BJ (cell line): ENCODE results near the gene HOXD8. TPM values are rescaled to one million over a fixed set of nuclear protein-coding genes. Genes with fewer than 3 reads are reported as not detected.

Experiments used
- CTCF ChIA-PET: fragments of 350-600 bp; formaldehyde crosslinking; extraction: SDS; loops from one replicate; lab custom pipeline; 2021; ENCODE audit warnings: antibody characterized with exemption, inconsistent platforms; lab: Yijun Ruan, JAX
- POLR2A ChIA-PET: fragments of 300-600 bp; sonication (Branson Sonifier 250); formaldehyde crosslinking; extraction: SDS; loops from one replicate; lab custom pipeline; 2021; ENCODE audit warnings: antibody characterized with exemption; lab: Charles Lee
- DNase-seq: peaks from one replicate; pipeline ENCODE4 v3.0.0-alpha.2; 2011; ENCODE audit warnings: low read depth
- H3K27me3 ChIP-seq: 2 replicates; pipeline ENCODE4 v1.6.0; 2011; ENCODE audit warnings: low read length; ENCODE audit not compliant: control insufficient read depth, insufficient read depth
- H3K36me3 ChIP-seq: 2 replicates; pipeline ENCODE4 v1.5.1; 2011; ENCODE audit warnings: low read length; ENCODE audit not compliant: control insufficient read depth, insufficient read depth
- H3K4me3 ChIP-seq: 2 replicates; pipeline ENCODE4 v1.5.1; 2011; ENCODE audit warnings: low read depth, mild to moderate bottlenecking, control low read depth, low read length
- CTCF ChIP-seq: IDR thresholded peaks from 2 replicates; pipeline ENCODE4 v1.5.1; 2011; ENCODE audit warnings: low read depth, mild to moderate bottlenecking, control low read depth, inconsistent platforms, low read length, moderate library complexity; ENCODE audit not compliant: insufficient read depth
- polyA plus RNA-seq: library from polyadenylated mRNA; depleted of rRNA; stranded (reverse); fragments of >200 nt; gene quantifications from 2 replicates; pipeline ENCODE4 v1.2.3, GENCODE V29; 2011

HOXD8 gene
- polyA plus RNA-seq, 1 experiment, result 0.86 TPM

- Histone ChIP-seq H3K36me3 (no peaks in the 10 kb centered on the region), H3K27me3 (peaks cover 38% of the 10 kb centered on the region), H3K4me3 (no peak overlapping the region)
- TF ChIP-seq CTCF, result no peak
- CTCF ChIA-PET, result no interaction called here
- no peak for DNase-seq
- POLR2A ChIA-PET, result no interaction called here
Measured at GRCh38 chr2:176170602-176171305, 41.2 kb downstream of the HOXD8 start.

- TF ChIP-seq CTCF, result no peak
- Histone ChIP-seq H3K4me3 (no peak overlapping the region), H3K27me3 (peaks cover 41% of the 10 kb centered on the region), H3K36me3 (no peaks in the 10 kb centered on the region)
- CTCF ChIA-PET, result no interaction called here
- POLR2A ChIA-PET, result no interaction called here
- DNase-seq, result no peak
Measured at GRCh38 chr2:176171351-176172006, 42.0 kb downstream of the HOXD8 start.

GRCh38 chr2:176172007-176172894, 42.7 kb downstream of the HOXD8 start:
- ChIA-PET CTCF (no interaction called here), POLR2A (no interaction called here)
- no peak for DNase-seq
- Histone ChIP-seq H3K4me3 (no peak overlapping the region), H3K36me3 (no peaks in the 10 kb centered on the region), H3K27me3 (peaks cover 47% of the 10 kb centered on the region)
- TF ChIP-seq CTCF, result no peak

- DNase-seq, result no peak
- Histone ChIP-seq H3K4me3 (no peak overlapping the region), H3K36me3 (no peaks in the 10 kb centered on the region), H3K27me3 (peaks cover 50% of the 10 kb centered on the region)
- CTCF ChIA-PET, result no interaction called here
- POLR2A ChIA-PET, result no interaction called here
- TF ChIP-seq CTCF, result no peak
Measured at GRCh38 chr2:176172895-176173566, 43.5 kb downstream of the HOXD8 start.
